Measurements from ENCODE around the gene MIPEP. TPM values are rescaled to one million over a fixed set of nuclear protein-coding genes. Genes with fewer than 3 reads are reported as not detected.

The MIPEP gene
- total RNA-seq, 2 experiments from 2014 or later = 13.2 to 15.5 TPM

GRCh38 chr13:23788459-23788858 lies 100.7 kb downstream of the MIPEP start:
- intact Hi-C loops (cut with DNase I, micrococcal nuclease) = no loop called here
- no peak overlapping the region for H3K4me3 Mint-ChIP-seq
- ChIA-PET POLR2A (no interaction called here), CTCF (interaction anchor here (0.6 to 0.8 kb wide), 3 partner anchors 52 to 492 kb away, joined by 3 read pairs; no protein-coding TSS in a partner anchor)
- H3K36me3 Mint-ChIP-seq (ENCODE audit: low read depth) = peaks cover 4% of the 10 kb centered on the region
- no peak overlapping the region for H3K27ac Mint-ChIP-seq
- DNase-seq (no peak), ATAC-seq (no peak)
- H3K9me3 Mint-ChIP-seq (ENCODE audit: low read depth) = peaks cover 1% of the 10 kb centered on the region
- H3K27me3 Mint-ChIP-seq = no peaks in the 10 kb centered on the region
- peaks cover under 1% of the 10 kb centered on the region for H3K4me1 Mint-ChIP-seq

- no peak for ATAC-seq
- Mint-ChIP-seq H3K36me3 (ENCODE audit: low read depth) (peaks cover 6% of the 10 kb centered on the region), H3K27ac (no peak overlapping the region)
Measured at GRCh38 chr13:23787464-23787863, 101.7 kb downstream of the MIPEP start.

GRCh38 chr13:23786607-23787006 lies 102.6 kb downstream of the MIPEP start:
- H3K27me3 Mint-ChIP-seq = no peaks in the 10 kb centered on the region
- CTCF ChIA-PET = no interaction called here
- intact Hi-C loops (cut with DNase I, micrococcal nuclease) = no loop called here

More at GRCh38 chr13:23787464-23787863, 101.7 kb downstream of the MIPEP start:
- DNase-seq = no peak
- H3K4me3 Mint-ChIP-seq = no peak overlapping the region
- H3K4me1 Mint-ChIP-seq = no peaks in the 10 kb centered on the region
- intact Hi-C loops (cut with DNase I, micrococcal nuclease) = no loop called here
- H3K27me3 Mint-ChIP-seq = no peaks in the 10 kb centered on the region
- ChIA-PET CTCF (no interaction called here), POLR2A (no interaction called here)
- H3K9me3 Mint-ChIP-seq (ENCODE audit: low read depth) = peaks cover 1% of the 10 kb centered on the region

GRCh38 chr13:23778879-23779278 lies 110.3 kb downstream of the MIPEP start:
- peaks cover 6% of the 10 kb centered on the region for H3K9me3 Mint-ChIP-seq (ENCODE audit: low read depth)
- no peak for ATAC-seq
- H3K27me3 Mint-ChIP-seq = no peaks in the 10 kb centered on the region
- CTCF ChIA-PET = interaction anchor here (1.1 kb wide), 1 partner anchor 312 kb away, joined by 3 read pairs; no protein-coding TSS in a partner anchor
- POLR2A ChIA-PET = no interaction called here
- no peak for DNase-seq
- H3K36me3 Mint-ChIP-seq (ENCODE audit: low read depth) = peaks cover 12% of the 10 kb centered on the region
- no peak overlapping the region for H3K27ac Mint-ChIP-seq
- no peak overlapping the region for H3K4me3 Mint-ChIP-seq
- intact Hi-C loops (cut with DNase I, micrococcal nuclease) = no loop called here
- peaks cover 16% of the 10 kb centered on the region for H3K4me1 Mint-ChIP-seq

More at GRCh38 chr13:23786607-23787006, 102.6 kb downstream of the MIPEP start:
- DNase-seq = no peak
- Mint-ChIP-seq H3K9me3 (ENCODE audit: low read depth) (peaks cover 1% of the 10 kb centered on the region), H3K4me1 (no peaks in the 10 kb centered on the region), H3K4me3 (no peak overlapping the region), H3K27ac (no peak overlapping the region), H3K36me3 (ENCODE audit: low read depth) (peaks cover 8% of the 10 kb centered on the region)
- no peak for ATAC-seq
- POLR2A ChIA-PET = no interaction called here

- H3K4me1 Mint-ChIP-seq = peaks cover 16% of the 10 kb centered on the region
- no peaks in the 10 kb centered on the region for H3K27me3 Mint-ChIP-seq
- H3K4me3 Mint-ChIP-seq = no peak overlapping the region
- H3K9me3 Mint-ChIP-seq (ENCODE audit: low read depth) = peaks cover 4% of the 10 kb centered on the region
- peaks cover 12% of the 10 kb centered on the region for H3K36me3 Mint-ChIP-seq (ENCODE audit: low read depth)
- no peak for DNase-seq
- H3K27ac Mint-ChIP-seq = no peak overlapping the region
- no peak for ATAC-seq
- CTCF ChIA-PET = interaction anchor here (1.1 kb wide), 1 partner anchor 311 kb away, joined by 3 read pairs; no protein-coding TSS in a partner anchor
- intact Hi-C loops (cut with DNase I, micrococcal nuclease) = no loop called here
- POLR2A ChIA-PET = no interaction called here
Measured at GRCh38 chr13:23778002-23778652, 111.1 kb downstream of the MIPEP start.

GRCh38 chr13:23777575-23777870 lies 111.7 kb downstream of the MIPEP start:
- ATAC-seq (no peak), DNase-seq (no peak)
- Mint-ChIP-seq H3K9me3 (ENCODE audit: low read depth) (peaks cover 4% of the 10 kb centered on the region), H3K4me1 (peaks cover 16% of the 10 kb centered on the region), H3K27me3 (no peaks in the 10 kb centered on the region), H3K36me3 (ENCODE audit: low read depth) (peaks cover 10% of the 10 kb centered on the region), H3K4me3 (no peak overlapping the region), H3K27ac (no peak overlapping the region)
- POLR2A ChIA-PET = no interaction called here
- CTCF ChIA-PET = no interaction called here
- intact Hi-C loops (cut with DNase I, micrococcal nuclease) = no loop called here

GRCh38 chr13:23776698-23777574 lies 112.3 kb downstream of the MIPEP start:
- intact Hi-C loops (cut with DNase I, micrococcal nuclease) = no loop called here
- DNase-seq (no peak), ATAC-seq (no peak)
- Mint-ChIP-seq H3K27ac (no peak overlapping the region), H3K4me1 (peaks cover 16% of the 10 kb centered on the region), H3K27me3 (no peaks in the 10 kb centered on the region), H3K4me3 (no peak overlapping the region), H3K9me3 (ENCODE audit: low read depth) (peaks cover 4% of the 10 kb centered on the region), H3K36me3 (ENCODE audit: low read depth) (peaks cover 8% of the 10 kb centered on the region)
- ChIA-PET CTCF (no interaction called here), POLR2A (no interaction called here)

GRCh38 chr13:23772717-23773116 lies 116.5 kb downstream of the MIPEP start:
- DNase-seq = no peak
- peaks cover 20% of the 10 kb centered on the region for H3K4me1 Mint-ChIP-seq
- H3K4me3 Mint-ChIP-seq = no peak overlapping the region
- H3K27me3 Mint-ChIP-seq = no peaks in the 10 kb centered on the region
- no peaks in the 10 kb centered on the region for H3K36me3 Mint-ChIP-seq (ENCODE audit: low read depth)
- ChIA-PET CTCF (interaction anchor here (0.7 to 1.1 kb wide), 2 partner anchors 10 to 17 kb away, joined by 3 read pairs; no protein-coding TSS in a partner anchor), POLR2A (no interaction called here)
- no peaks in the 10 kb centered on the region for H3K9me3 Mint-ChIP-seq (ENCODE audit: low read depth)
- intact Hi-C loops (cut with DNase I, micrococcal nuclease) = no loop called here
- no peak for ATAC-seq
- H3K27ac Mint-ChIP-seq = no peak overlapping the region

GRCh38 chr13:23771956-23772355 lies 117.2 kb downstream of the MIPEP start:
- POLR2A ChIA-PET = no interaction called here
- intact Hi-C loops (cut with DNase I, micrococcal nuclease) = no loop called here
- Mint-ChIP-seq H3K4me1 (peaks cover 15% of the 10 kb centered on the region), H3K4me3 (no peak overlapping the region), H3K9me3 (ENCODE audit: low read depth) (no peaks in the 10 kb centered on the region), H3K27me3 (no peaks in the 10 kb centered on the region), H3K27ac (no peak overlapping the region), H3K36me3 (ENCODE audit: low read depth) (no peaks in the 10 kb centered on the region)
- DNase-seq = no peak
- ATAC-seq = no peak
- CTCF ChIA-PET = no interaction called here

- H3K36me3 Mint-ChIP-seq (ENCODE audit: low read depth) = no peaks in the 10 kb centered on the region
- no peaks in the 10 kb centered on the region for H3K27me3 Mint-ChIP-seq
- ChIA-PET POLR2A (no interaction called here), CTCF (no interaction called here)
- H3K9me3 Mint-ChIP-seq (ENCODE audit: low read depth) = no peaks in the 10 kb centered on the region
- intact Hi-C loops (cut with DNase I, micrococcal nuclease) = no loop called here
- no peak overlapping the region for H3K27ac Mint-ChIP-seq
- peak; percentile 26 for ATAC-seq
- no peak overlapping the region for H3K4me3 Mint-ChIP-seq
- peaks cover 11% of the 10 kb centered on the region for H3K4me1 Mint-ChIP-seq
- no peak for DNase-seq
Measured at GRCh38 chr13:23771552-23771951, 117.6 kb downstream of the MIPEP start.

- no peaks in the 10 kb centered on the region for H3K27me3 Mint-ChIP-seq
- DNase-seq = no peak
- ChIA-PET POLR2A (no interaction called here), CTCF (no interaction called here)
- no peaks in the 10 kb centered on the region for H3K9me3 Mint-ChIP-seq (ENCODE audit: low read depth)
- intact Hi-C loops (cut with DNase I, micrococcal nuclease) = no loop called here
- ATAC-seq = no peak
- no peak overlapping the region for H3K4me3 Mint-ChIP-seq
- H3K4me1 Mint-ChIP-seq = peaks cover 6% of the 10 kb centered on the region
- no peak overlapping the region for H3K27ac Mint-ChIP-seq
- H3K36me3 Mint-ChIP-seq (ENCODE audit: low read depth) = no peaks in the 10 kb centered on the region
Measured at GRCh38 chr13:23770973-23771372, 118.2 kb downstream of the MIPEP start.

- intact Hi-C loops (cut with DNase I, micrococcal nuclease) = no loop called here
- Mint-ChIP-seq H3K27me3 (no peaks in the 10 kb centered on the region), H3K36me3 (ENCODE audit: low read depth) (no peaks in the 10 kb centered on the region), H3K4me1 (peaks cover 6% of the 10 kb centered on the region), H3K27ac (no peak overlapping the region), H3K9me3 (ENCODE audit: low read depth) (no peaks in the 10 kb centered on the region), H3K4me3 (no peak overlapping the region)
- CTCF ChIA-PET = no interaction called here
- ATAC-seq (no peak), DNase-seq (no peak)
- POLR2A ChIA-PET = no interaction called here
Measured at GRCh38 chr13:23770428-23770827, 118.8 kb downstream of the MIPEP start.
